Measurements from ENCODE around the gene MDM4. TPM values are rescaled to one million over a fixed set of nuclear protein-coding genes. Genes with fewer than 3 reads are reported as not detected.

MDM4 gene
- total RNA-seq, 6 donors from 2014 or later: 40.0 to 167 (median 69.2) TPM

GRCh38 chr1:204588826-204589225 is 72.6 kb downstream of the MDM4 start:
- Histone ChIP-seq H3K4me3 (no peak overlapping the region), H3K27ac (no peak overlapping the region), H3K27me3 (no peaks in the 10 kb centered on the region), H3K4me1 (no peaks in the 10 kb centered on the region), H3K9me3 (no peaks in the 10 kb centered on the region), H3K36me3 (no peaks in the 10 kb centered on the region)
- ATAC-seq (ENCODE audit: low FRiP score in 2 of 2) (no peak), DNase-seq (no peak)
- TF ChIP-seq POLR2AphosphoS5 (IDR thresholded peaks at IDR 0.05): no peak
- TF ChIP-seq EP300 (IDR thresholded peaks at IDR 0.05): no peak
- TF ChIP-seq, protein P1, sequence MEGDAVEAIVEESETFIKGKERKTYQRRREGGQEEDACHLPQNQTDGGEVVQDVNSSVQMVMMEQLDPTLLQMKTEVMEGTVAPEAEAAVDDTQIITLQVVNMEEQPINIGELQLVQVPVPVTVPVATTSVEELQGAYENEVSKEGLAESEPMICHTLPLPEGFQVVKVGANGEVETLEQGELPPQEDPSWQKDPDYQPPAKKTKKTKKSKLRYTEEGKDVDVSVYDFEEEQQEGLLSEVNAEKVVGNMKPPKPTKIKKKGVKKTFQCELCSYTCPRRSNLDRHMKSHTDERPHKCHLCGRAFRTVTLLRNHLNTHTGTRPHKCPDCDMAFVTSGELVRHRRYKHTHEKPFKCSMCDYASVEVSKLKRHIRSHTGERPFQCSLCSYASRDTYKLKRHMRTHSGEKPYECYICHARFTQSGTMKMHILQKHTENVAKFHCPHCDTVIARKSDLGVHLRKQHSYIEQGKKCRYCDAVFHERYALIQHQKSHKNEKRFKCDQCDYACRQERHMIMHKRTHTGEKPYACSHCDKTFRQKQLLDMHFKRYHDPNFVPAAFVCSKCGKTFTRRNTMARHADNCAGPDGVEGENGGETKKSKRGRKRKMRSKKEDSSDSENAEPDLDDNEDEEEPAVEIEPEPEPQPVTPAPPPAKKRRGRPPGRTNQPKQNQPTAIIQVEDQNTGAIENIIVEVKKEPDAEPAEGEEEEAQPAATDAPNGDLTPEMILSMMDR (IDR thresholded peaks at IDR 0.05): no peak
- TF ChIP-seq POLR2A (IDR thresholded peaks at IDR 0.05): no peak
- 67 to 80% methylated on average over 5 of the region's 5 CpGs for WGBS, 2 donors

DNA sequence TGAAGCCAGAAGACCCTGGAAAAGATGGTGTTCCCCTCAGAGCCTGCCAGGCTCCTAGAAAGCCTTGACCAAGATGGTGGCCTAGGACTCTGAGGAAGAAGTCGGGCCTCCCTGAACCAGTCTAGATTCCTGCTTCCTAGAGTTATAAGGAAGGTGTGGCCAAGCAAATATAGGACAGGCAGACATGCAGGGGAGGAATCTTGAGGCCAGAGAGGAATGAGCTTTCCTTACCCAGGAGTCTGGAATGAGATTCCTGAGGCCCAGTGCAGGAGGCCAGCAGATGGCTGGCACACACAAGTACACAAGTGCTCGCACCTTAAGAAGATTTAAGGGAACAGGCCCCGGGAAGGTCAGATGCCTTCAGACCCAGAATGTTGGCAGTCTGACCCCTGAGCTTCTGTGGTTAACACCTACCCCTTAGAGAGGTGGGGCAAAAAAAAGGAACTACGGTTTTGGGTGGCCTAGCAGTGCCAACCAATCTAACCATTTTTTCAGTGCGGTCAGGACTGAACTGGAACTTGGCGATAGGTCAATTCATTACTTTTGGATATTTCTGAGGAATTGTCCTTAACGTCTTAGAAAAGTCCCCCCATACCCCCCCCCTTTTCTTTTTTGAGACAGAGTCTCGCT is 73.3 kb downstream of the MDM4 start:
- TF ChIP-seq, protein P1 (IDR thresholded peaks at IDR 0.05): no peak
- TF ChIP-seq EP300 (IDR thresholded peaks at IDR 0.05) (no peak), POLR2AphosphoS5 (IDR thresholded peaks at IDR 0.05) (no peak), POLR2A (IDR thresholded peaks at IDR 0.05) (no peak)
- no peak for ATAC-seq (ENCODE audit: low FRiP score in 2 of 2)

GRCh38 chr1:204591473-204592090 is 75.4 kb downstream of the MDM4 start:
- no peak for TF ChIP-seq POLR2A (IDR thresholded peaks at IDR 0.05)
- TF ChIP-seq POLR2AphosphoS5 (IDR thresholded peaks at IDR 0.05): no peak
- TF ChIP-seq, protein P1 (IDR thresholded peaks at IDR 0.05): no peak
- no peak for TF ChIP-seq EP300 (IDR thresholded peaks at IDR 0.05)
- 58 to 69% methylated on average over 3 of the region's 3 CpGs for WGBS, 2 donors
- DNase-seq (no peak), ATAC-seq (ENCODE audit: low FRiP score in 2 of 2) (no peak)
- H3K27ac ChIP-seq: no peak overlapping the region
- no peaks in the 10 kb centered on the region for H3K27me3 ChIP-seq
- H3K4me1 ChIP-seq: no peaks in the 10 kb centered on the region
- no peaks in the 10 kb centered on the region for H3K36me3 ChIP-seq
- no peak overlapping the region for H3K4me3 ChIP-seq
- H3K9me3 ChIP-seq: no peaks in the 10 kb centered on the region

More for the DNA sequence above, 73.3 kb downstream of the MDM4 start:
- no peak for DNase-seq
- no peak overlapping the region for H3K4me3 ChIP-seq
- H3K27ac ChIP-seq: no peak overlapping the region
- H3K27me3 ChIP-seq: no peaks in the 10 kb centered on the region
- no peaks in the 10 kb centered on the region for H3K4me1 ChIP-seq
- WGBS, 2 donors: 80 to 84% methylated on average over 7 to 8 of the region's 8 CpGs
- no peaks in the 10 kb centered on the region for H3K9me3 ChIP-seq
- H3K36me3 ChIP-seq: no peaks in the 10 kb centered on the region

DNA sequence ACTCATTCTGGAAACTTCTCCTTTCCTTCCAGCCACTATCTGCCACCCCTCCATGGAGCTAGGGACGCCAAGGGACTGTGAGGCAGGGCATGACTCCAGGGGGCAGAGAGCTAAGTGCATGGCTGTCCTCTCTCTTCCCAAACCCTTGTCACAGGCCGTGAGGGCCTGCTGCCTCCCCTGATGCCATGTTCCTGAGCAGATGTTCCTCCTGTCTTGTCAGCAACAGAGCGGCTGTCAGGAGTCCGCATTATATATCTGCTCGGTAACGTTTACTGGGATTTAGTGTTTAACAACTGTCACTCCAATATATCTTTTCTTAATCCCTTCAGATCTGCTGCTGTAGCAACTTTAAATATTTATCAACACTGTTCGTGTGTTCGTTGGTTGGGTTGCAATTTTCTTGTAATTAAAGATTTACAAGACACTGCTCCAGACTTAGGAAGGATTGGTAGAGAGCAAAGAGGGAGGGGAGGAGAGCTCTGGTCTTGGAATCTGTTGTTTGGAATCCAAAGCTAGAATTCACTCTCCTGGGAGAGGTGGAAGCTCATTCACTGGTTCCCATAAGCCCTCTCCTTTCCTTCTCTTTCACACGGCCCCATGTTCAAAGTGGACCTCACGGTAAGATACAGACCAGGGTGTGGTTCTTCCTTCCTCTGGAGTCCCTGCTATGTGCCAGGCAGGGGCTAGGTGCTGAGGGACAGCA is 76.2 kb downstream of the MDM4 start:
- DNase-seq: no peak

More for the DNA sequence above, 76.2 kb downstream of the MDM4 start:
- Histone ChIP-seq H3K27ac (no peak overlapping the region), H3K4me1 (no peaks in the 10 kb centered on the region), H3K9me3 (no peaks in the 10 kb centered on the region), H3K4me3 (no peak overlapping the region), H3K36me3 (no peaks in the 10 kb centered on the region), H3K27me3 (no peaks in the 10 kb centered on the region)
- ATAC-seq (ENCODE audit: low FRiP score in 2 of 2): no peak
- TF ChIP-seq POLR2A (IDR thresholded peaks at IDR 0.05) (no peak), POLR2AphosphoS5 (IDR thresholded peaks at IDR 0.05) (no peak), EP300 (IDR thresholded peaks at IDR 0.05) (no peak)
- TF ChIP-seq, protein P1 (IDR thresholded peaks at IDR 0.05): no peak
- WGBS, 2 donors: 61 to 75% methylated on average over 10 of the region's 10 CpGs

All from upper lobe of left lung (tissue), 6 donors.